Measurements from ENCODE around the gene USP13. TPM values are rescaled to one million over a fixed set of nuclear protein-coding genes. Genes with fewer than 3 reads are reported as not detected.
A peak's percentile ranks its signal among the peaks of the same experiment; 100 is the strongest.

Gene USP13
- total RNA-seq, 1 donor from 2014 or later = 13.9 TPM

DNA sequence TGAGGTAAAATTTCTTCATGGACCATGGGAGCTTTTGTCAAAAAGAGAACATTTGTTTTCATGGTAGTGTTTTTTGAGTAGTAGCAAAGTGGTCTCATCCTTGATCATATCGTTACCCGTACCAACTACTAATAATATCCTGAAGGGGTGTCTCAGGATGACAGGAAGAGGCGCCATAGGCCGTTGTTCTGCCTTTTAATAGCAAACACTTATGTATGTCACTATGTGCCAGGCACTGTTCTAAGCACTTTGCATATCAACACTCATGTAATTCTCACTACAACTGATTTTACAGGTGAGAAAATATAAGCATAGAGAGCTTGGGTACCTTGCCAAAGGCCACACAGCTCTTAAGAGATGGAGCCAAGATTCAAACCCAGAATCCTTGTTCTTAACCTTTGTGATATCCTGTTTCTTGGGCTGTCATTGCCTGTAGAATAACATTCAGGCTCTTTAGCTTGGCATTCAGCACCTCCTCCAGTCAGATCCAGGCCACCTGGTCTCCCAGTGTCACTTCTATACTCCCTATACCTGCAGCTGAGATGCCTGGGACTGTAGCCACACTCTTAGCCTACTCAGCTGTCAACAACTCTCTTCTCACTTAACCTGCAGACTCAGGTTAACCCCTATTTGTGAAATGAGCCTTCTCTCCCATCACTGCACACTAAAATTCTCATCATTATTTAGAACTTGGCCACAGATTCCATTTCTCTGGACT lies 113.7 kb downstream of the USP13 start:
- H3K36me3 ChIP-seq = peaks cover 53% of the 10 kb centered on the region
- TF ChIP-seq, protein P1, sequence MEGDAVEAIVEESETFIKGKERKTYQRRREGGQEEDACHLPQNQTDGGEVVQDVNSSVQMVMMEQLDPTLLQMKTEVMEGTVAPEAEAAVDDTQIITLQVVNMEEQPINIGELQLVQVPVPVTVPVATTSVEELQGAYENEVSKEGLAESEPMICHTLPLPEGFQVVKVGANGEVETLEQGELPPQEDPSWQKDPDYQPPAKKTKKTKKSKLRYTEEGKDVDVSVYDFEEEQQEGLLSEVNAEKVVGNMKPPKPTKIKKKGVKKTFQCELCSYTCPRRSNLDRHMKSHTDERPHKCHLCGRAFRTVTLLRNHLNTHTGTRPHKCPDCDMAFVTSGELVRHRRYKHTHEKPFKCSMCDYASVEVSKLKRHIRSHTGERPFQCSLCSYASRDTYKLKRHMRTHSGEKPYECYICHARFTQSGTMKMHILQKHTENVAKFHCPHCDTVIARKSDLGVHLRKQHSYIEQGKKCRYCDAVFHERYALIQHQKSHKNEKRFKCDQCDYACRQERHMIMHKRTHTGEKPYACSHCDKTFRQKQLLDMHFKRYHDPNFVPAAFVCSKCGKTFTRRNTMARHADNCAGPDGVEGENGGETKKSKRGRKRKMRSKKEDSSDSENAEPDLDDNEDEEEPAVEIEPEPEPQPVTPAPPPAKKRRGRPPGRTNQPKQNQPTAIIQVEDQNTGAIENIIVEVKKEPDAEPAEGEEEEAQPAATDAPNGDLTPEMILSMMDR (IDR thresholded peaks at IDR 0.05) = no peak
- H3K4me3 ChIP-seq = no peak overlapping the region
- no peaks in the 10 kb centered on the region for H3K4me1 ChIP-seq
- intact Hi-C loops (cut with DNase I) = no loop called here
- no peak overlapping the region for H3K27ac ChIP-seq
- H3K27me3 ChIP-seq (ENCODE audit: low read depth) = no peaks in the 10 kb centered on the region
- no peak for DNase-seq
- H3K9me3 ChIP-seq = no peaks in the 10 kb centered on the region
- no peak for ATAC-seq

DNA sequence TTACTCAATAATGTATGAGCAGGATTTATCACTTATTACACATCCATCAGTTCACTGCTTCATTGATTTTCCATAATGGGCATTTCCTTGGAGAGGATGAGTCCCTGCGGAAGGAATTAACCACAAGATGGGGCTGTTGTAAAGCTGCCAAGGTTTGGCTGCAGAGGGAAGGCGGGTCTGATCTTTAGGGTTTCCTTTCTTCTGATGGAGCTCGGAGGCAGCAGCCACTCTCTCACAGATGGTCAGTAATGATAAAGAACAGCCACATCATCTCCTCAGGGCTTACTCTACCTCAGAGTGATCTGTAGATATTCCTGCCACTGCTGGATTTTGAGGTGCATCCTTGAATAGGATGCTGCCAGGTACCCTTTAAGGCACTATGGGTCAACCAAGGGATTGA lies 115.2 kb downstream of the USP13 start:
- ATAC-seq (no peak), DNase-seq (no peak)
- no peaks in the 10 kb centered on the region for H3K27me3 ChIP-seq (ENCODE audit: low read depth)
- H3K36me3 ChIP-seq = peaks cover 46% of the 10 kb centered on the region
- H3K4me3 ChIP-seq = no peak overlapping the region
- intact Hi-C loops (cut with DNase I) = no loop called here
- no peaks in the 10 kb centered on the region for H3K9me3 ChIP-seq
- TF ChIP-seq, protein P1 (IDR thresholded peaks at IDR 0.05) = peak; percentile 23
- H3K4me1 ChIP-seq = no peaks in the 10 kb centered on the region
- H3K27ac ChIP-seq = no peak overlapping the region

GRCh38 chr3:179769411-179770247 lies 116.8 kb downstream of the USP13 start:
- peaks cover 41% of the 10 kb centered on the region for H3K36me3 ChIP-seq
- H3K27ac ChIP-seq = no peak overlapping the region
- TF ChIP-seq, protein P1 (IDR thresholded peaks at IDR 0.05) = no peak
- intact Hi-C loops (cut with DNase I) = no loop called here
- no peaks in the 10 kb centered on the region for H3K27me3 ChIP-seq (ENCODE audit: low read depth)
- ATAC-seq = no peak
- no peak overlapping the region for H3K4me3 ChIP-seq
- H3K9me3 ChIP-seq = no peaks in the 10 kb centered on the region
- no peaks in the 10 kb centered on the region for H3K4me1 ChIP-seq
- DNase-seq = no peak

GRCh38 chr3:179771797-179772196 lies 119.0 kb downstream of the USP13 start:
- intact Hi-C loops (cut with DNase I) = no loop called here
- H3K36me3 ChIP-seq = peaks cover 19% of the 10 kb centered on the region
- DNase-seq (no peak), ATAC-seq (peak in 1 of 2 donors; percentile 65)
- no peak overlapping the region for H3K27ac ChIP-seq
- H3K4me3 ChIP-seq = no peak overlapping the region
- no peaks in the 10 kb centered on the region for H3K27me3 ChIP-seq (ENCODE audit: low read depth)
- H3K4me1 ChIP-seq = no peaks in the 10 kb centered on the region
- H3K9me3 ChIP-seq = no peaks in the 10 kb centered on the region
- TF ChIP-seq, protein P1 (IDR thresholded peaks at IDR 0.05) = no peak

DNA sequence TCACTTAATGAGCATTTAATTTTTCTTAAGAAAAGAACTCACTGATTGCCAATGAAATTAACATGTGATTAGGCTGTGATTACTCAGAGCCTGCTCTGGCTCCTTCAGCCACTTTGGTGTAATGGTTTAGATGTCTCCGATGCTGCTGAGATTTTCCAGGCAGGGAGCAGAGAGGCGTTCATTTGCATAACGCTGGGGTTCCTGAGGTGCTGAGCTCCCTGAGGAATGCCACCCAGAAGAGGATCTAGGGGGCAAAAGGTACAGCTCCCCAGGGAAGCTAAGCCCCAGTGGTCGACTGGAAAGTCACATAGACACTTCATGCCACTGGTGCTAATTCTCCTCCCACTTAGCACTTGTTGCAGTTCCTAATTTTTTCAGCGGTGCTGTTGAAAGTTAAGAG lies 119.5 kb downstream of the USP13 start:
- Histone ChIP-seq H3K27ac (no peak overlapping the region), H3K27me3 (ENCODE audit: low read depth) (no peaks in the 10 kb centered on the region), H3K4me3 (no peak overlapping the region), H3K4me1 (no peaks in the 10 kb centered on the region), H3K9me3 (no peaks in the 10 kb centered on the region), H3K36me3 (peaks cover 14% of the 10 kb centered on the region)
- intact Hi-C loops (cut with DNase I) = no loop called here
- TF ChIP-seq, protein P1 (IDR thresholded peaks at IDR 0.05) = no peak
- peak in 1 of 2 donors; percentile 14 for ATAC-seq
- no peak for DNase-seq
